ENCODE measurements around the gene CRK.

GRCh38 chr17:1454541-1454940, 1.5 kb downstream of the CRK start:
- TF ChIP-seq EP300 (IDR thresholded peaks at IDR 0.05; ENCODE audit: borderline replicate concordance) (no peak), TCF12 (IDR thresholded peaks at IDR 0.05; ENCODE audit: low read depth) (no peak), CREB1 (IDR thresholded peaks at IDR 0.05; ENCODE audit: low read depth) (no peak), REST (IDR thresholded peaks at IDR 0.05; ENCODE audit: low read depth) (no peak), TAF1 (IDR thresholded peaks at IDR 0.05; ENCODE audit: low read depth) (no peak), YY1 (IDR thresholded peaks at IDR 0.05; ENCODE audit: low read depth) (no peak), ZBTB7A (IDR thresholded peaks at IDR 0.05; ENCODE audit: low read depth) (no peak), FOXM1 (IDR thresholded peaks at IDR 0.05; ENCODE audit: borderline replicate concordance, low read depth) (no peak), CEBPB (IDR thresholded peaks at IDR 0.05) (no peak), NFIC (IDR thresholded peaks at IDR 0.05) (no peak), EGR1 (IDR thresholded peaks at IDR 0.05) (no peak), RAD21 (IDR thresholded peaks at IDR 0.05; ENCODE audit: low read depth) (no peak), TEAD4 (IDR thresholded peaks at IDR 0.05) (no peak)
- TF ChIP-seq, protein P1, sequence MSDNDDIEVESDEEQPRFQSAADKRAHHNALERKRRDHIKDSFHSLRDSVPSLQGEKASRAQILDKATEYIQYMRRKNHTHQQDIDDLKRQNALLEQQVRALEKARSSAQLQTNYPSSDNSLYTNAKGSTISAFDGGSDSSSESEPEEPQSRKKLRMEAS (IDR thresholded peaks at IDR 0.05): no peak

Measured in Ishikawa (cell line).